Measurements from ENCODE around the gene DHX15. TPM values are rescaled to one million over a fixed set of nuclear protein-coding genes. Genes with fewer than 3 reads are reported as not detected.

DHX15 gene
- total RNA-seq, 6 experiments from 2014 or later: 26.4 to 56.3 (median 42.1) TPM

DNA sequence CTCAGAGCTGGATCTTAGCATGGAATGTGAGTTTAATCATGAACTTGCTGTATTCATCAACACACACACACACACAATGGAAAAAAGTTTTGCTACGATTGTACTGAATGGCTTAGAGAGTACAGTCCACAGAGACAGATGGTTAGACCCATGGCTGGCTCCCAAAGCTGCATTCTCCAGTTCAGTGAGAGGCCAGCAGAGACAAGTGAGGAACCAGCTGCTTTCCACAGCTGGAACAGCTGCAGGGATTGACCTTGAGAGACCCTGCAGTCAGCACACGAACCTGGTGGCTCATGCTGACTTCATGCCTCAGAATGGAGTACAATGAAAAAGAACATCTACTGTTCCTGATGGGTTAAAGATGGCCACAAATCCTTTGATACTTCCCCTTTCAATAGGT lies 94.5 kb downstream of the DHX15 start:
- ATAC-seq (no peak), DNase-seq (no peak)
- Histone ChIP-seq H3K4me3 (no peak overlapping the region), H3K4me1 (no peaks in the 10 kb centered on the region), H3K9me3 (no peaks in the 10 kb centered on the region), H3K36me3 (no peaks in the 10 kb centered on the region), H3K27me3 (no peaks in the 10 kb centered on the region), H3K27ac (no peak overlapping the region)
- WGBS (ENCODE audit: insufficient coverage, low coverage, low lambda C conversion rate, missing lambda C conversion rate): 58% methylated on average over 2 of the region's 2 CpGs
- intact Hi-C loops (cut with DNase I): loop anchor here (10.0 kb wide), 2 partner anchors 185 to 195 kb away; no protein-coding TSS in a partner anchor
- TF ChIP-seq, protein P1, sequence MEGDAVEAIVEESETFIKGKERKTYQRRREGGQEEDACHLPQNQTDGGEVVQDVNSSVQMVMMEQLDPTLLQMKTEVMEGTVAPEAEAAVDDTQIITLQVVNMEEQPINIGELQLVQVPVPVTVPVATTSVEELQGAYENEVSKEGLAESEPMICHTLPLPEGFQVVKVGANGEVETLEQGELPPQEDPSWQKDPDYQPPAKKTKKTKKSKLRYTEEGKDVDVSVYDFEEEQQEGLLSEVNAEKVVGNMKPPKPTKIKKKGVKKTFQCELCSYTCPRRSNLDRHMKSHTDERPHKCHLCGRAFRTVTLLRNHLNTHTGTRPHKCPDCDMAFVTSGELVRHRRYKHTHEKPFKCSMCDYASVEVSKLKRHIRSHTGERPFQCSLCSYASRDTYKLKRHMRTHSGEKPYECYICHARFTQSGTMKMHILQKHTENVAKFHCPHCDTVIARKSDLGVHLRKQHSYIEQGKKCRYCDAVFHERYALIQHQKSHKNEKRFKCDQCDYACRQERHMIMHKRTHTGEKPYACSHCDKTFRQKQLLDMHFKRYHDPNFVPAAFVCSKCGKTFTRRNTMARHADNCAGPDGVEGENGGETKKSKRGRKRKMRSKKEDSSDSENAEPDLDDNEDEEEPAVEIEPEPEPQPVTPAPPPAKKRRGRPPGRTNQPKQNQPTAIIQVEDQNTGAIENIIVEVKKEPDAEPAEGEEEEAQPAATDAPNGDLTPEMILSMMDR (IDR thresholded peaks at IDR 0.05): no peak
- TF ChIP-seq POLR2A (IDR thresholded peaks at IDR 0.05): no peak

DNA sequence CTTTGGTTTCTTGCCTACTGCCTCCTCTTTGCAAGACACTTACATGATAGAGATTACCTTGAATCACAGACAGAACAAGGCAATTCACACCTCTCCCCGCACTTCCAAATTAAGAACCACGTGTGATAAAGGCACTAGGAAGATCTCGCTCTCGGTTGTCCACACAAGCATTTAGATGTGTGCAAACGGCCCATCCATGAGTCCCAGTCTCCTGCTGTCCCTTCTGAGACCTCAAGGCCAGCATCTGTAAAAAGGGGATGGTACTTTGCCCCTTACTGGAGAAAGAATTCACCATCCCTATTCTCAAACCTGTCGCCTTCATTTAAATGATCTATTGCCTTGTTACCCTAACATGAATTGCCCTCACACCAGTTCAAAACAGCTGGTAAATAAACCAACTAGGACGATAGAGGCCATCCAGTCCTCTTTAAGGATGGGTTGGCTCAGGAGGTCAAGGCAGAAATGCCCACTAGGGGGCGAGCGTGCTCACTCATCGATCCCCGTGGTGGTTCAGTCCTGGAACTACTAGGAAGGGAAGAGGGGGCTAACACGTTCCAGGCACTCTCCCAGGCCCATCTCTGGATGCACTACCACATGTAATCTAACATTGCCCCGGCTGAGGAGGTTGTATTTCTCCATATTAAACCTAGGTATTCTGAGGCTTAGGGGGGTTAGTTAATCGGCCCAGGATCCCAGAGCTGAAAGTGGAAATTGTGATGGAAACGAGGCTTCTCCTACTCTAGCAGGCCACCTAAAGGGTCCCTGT lies 95.8 kb downstream of the DHX15 start:
- peak; percentile 92 to 98 (median 96) for ATAC-seq
- H3K27ac ChIP-seq: no peak overlapping the region

DNA sequence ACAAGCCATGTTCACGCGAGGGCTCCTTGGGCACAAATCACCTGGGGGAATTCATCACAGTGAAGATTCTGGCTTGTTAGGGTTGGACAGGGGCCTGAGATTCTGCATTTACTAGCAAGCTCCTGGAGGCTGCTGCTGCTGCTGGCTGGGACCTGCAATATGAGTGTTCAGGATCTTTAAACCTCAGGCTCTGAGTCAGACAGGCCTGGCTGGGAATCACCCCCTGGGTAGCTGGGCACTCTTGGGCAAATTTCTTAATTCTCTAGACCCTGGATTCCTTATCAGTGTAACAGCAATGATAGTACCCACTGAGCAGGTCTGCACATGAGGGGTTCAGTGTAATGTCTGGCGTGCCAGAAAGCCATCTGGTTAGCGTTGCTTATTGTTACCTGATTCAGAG lies 101.5 kb downstream of the DHX15 start:
- TF ChIP-seq POLR2A (IDR thresholded peaks at IDR 0.05): no peak
- TF ChIP-seq, protein P1 (IDR thresholded peaks at IDR 0.05): no peak
- intact Hi-C loops (cut with DNase I): no loop called here

More for the DNA sequence above, 95.8 kb downstream of the DHX15 start:
- DNase-seq: peak; percentile 75 to 79 (median 79)
- TF ChIP-seq POLR2A (IDR thresholded peaks at IDR 0.05): no peak
- TF ChIP-seq, protein P1 (IDR thresholded peaks at IDR 0.05): peak; percentile 72 to 93 (median 86)
- no peaks in the 10 kb centered on the region for H3K36me3 ChIP-seq
- 10% methylated on average over 8 of the region's 15 CpGs for WGBS (ENCODE audit: insufficient coverage, low coverage, low lambda C conversion rate, missing lambda C conversion rate)
- H3K4me3 ChIP-seq: no peak overlapping the region
- intact Hi-C loops (cut with DNase I): no loop called here
- H3K9me3 ChIP-seq: no peaks in the 10 kb centered on the region
- H3K27me3 ChIP-seq: no peaks in the 10 kb centered on the region
- no peaks in the 10 kb centered on the region for H3K4me1 ChIP-seq

DNA sequence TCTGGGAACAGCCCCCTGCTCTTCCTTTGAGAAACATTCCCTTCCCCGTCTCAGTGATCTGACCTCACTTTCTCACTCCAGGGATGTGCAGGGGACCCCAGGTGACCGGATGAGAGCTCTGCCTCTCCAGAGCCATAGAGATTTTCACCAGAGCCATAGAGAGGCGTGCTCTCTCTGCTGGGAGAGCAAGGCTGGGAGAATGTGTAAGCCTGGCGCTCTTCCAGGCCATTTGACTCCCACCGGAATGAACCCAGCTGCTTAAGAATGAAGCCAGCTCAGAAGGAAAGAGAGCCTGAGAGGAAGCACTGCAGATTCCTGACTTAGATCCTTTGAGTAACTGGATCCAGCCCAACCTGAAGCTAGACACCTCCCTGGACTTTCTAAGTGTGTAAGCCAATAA lies 106.4 kb downstream of the DHX15 start:
- Histone ChIP-seq H3K9me3 (no peaks in the 10 kb centered on the region), H3K27ac (no peak overlapping the region), H3K4me1 (peaks cover 0 to 6% (median 0%) of the 10 kb centered on the region in 4 donors), H3K36me3 (no peaks in the 10 kb centered on the region), H3K27me3 (peaks cover 0 to 7% of the 10 kb centered on the region in 2 donors), H3K4me3 (no peak overlapping the region)
- intact Hi-C loops (cut with DNase I): no loop called here
- DNase-seq (no peak), ATAC-seq (no peak)
- WGBS (ENCODE audit: insufficient coverage, low coverage, low lambda C conversion rate, missing lambda C conversion rate): 15% methylated on average over 3 of the region's 5 CpGs
- TF ChIP-seq, protein P1 (IDR thresholded peaks at IDR 0.05): no peak
- no peak for TF ChIP-seq POLR2A (IDR thresholded peaks at IDR 0.05)

More for the DNA sequence above, 101.5 kb downstream of the DHX15 start:
- Histone ChIP-seq H3K27me3 (no peaks in the 10 kb centered on the region), H3K9me3 (no peaks in the 10 kb centered on the region), H3K36me3 (no peaks in the 10 kb centered on the region), H3K4me3 (no peak overlapping the region), H3K4me1 (no peaks in the 10 kb centered on the region), H3K27ac (no peak overlapping the region)
- no peak for ATAC-seq
- DNase-seq: no peak
- 70% methylated on average over 2 of the region's 4 CpGs for WGBS (ENCODE audit: insufficient coverage, low coverage, low lambda C conversion rate, missing lambda C conversion rate)

MicroRNAs encoded within 50 kb of the gene (microRNA counts, 767-probe panel; counts per million panel counts)
- 237 counts per million for microRNA hsa-miR-573

Small RNA genes lying within 50 kb of the gene (microRNA-seq; reads per million reads assigned to microRNA genes)
- gene MIR573: 0.29 to 0.64 reads per million in 2 donors

Small RNA genes lying within 50 kb of the gene (small RNA-seq; reads per million reads assigned to genes)
- 0 reads per million in 2 experiments for gene MIR573
- 0 reads per million in 2 experiments for gene RN7SL16P

Other genes with a start within 250 kb of the DHX15 start
- gene SOD3, start 211.0 kb upstream of the DHX15 start, total RNA-seq: 1 to 10 TPM; 1.5 to 7.9 (median 3.6) TPM

Data from right lobe of liver (tissue), 6 donors.